GM18858 (cell line): Measurements from ENCODE around the gene NACA.
"Not testable (repeated sequence)": the region's sequence is repeated elsewhere in the genome, so short reads cannot be mapped to it uniquely, and the experiment has no call there.

Experiments
- ATAC-seq: cut with Tn5 transposase; IDR thresholded peaks from one replicate; pipeline ENCODE4 v1.9.1; 2021; ENCODE audit not compliant: unreplicated experiment

NACA gene

GRCh38 chr12:56724972-56725722 lies at the start of gene NACA:
Gene NACA (minus strand): TSS chr12:56725299. CDS start chr12:56724521, 778 bp downstream.
- peak; percentile 85 for ATAC-seq

- ATAC-seq, result no peak
These were observed 48.0 kb upstream of the NACA start for GRCh38 chr12:56773113-56773512.

- ATAC-seq, result no peak
These were observed 47.5 kb upstream of the NACA start for GRCh38 chr12:56772625-56773024.

- ATAC-seq, result no peak
These were observed 44.8 kb upstream of the NACA start for GRCh38 chr12:56769868-56770267.

- ATAC-seq, result no peak
These were observed 43.3 kb upstream of the NACA start for GRCh38 chr12:56768424-56768823.

GRCh38 chr12:56766535-56766934 lies 41.4 kb upstream of the NACA start:
- ATAC-seq, result peak; percentile 95

GRCh38 chr12:56763753-56764657 lies 38.9 kb upstream of the NACA start:
- no peak for ATAC-seq

- ATAC-seq, result no peak
These were observed 36.7 kb upstream of the NACA start for GRCh38 chr12:56761812-56762211.

GRCh38 chr12:56760460-56760859 lies 35.4 kb upstream of the NACA start:
- ATAC-seq, result no peak

GRCh38 chr12:56759263-56759908 lies 34.3 kb upstream of the NACA start:
- ATAC-seq, result no peak

- ATAC-seq, result no peak
These were observed 33.7 kb upstream of the NACA start for GRCh38 chr12:56758728-56759262.

- not testable (repeated sequence) for ATAC-seq
These were observed 32.9 kb upstream of the NACA start for GRCh38 chr12:56757971-56758370.

GRCh38 chr12:56753566-56753965 lies 28.5 kb upstream of the NACA start:
- ATAC-seq, result no peak

GRCh38 chr12:56751712-56752598 lies 26.9 kb upstream of the NACA start, which contains the start of gene PRIM1:
Gene PRIM1 (minus strand): TSS chr12:56752323. CDS start chr12:56752298, 25 bp downstream.
- peak; percentile 56 for ATAC-seq

- not testable (repeated sequence) for ATAC-seq
These were observed 25.5 kb upstream of the NACA start for GRCh38 chr12:56750596-56750995.

- ATAC-seq, result no peak
These were observed 24.8 kb upstream of the NACA start for GRCh38 chr12:56749853-56750252.

GRCh38 chr12:56749359-56749758 lies 24.3 kb upstream of the NACA start:
- no peak for ATAC-seq

GRCh38 chr12:56728139-56728861 lies 3.2 kb upstream of the NACA start:
- ATAC-seq, result no peak

- not testable (repeated sequence) for ATAC-seq
These were observed 1.1 kb upstream of the NACA start for GRCh38 chr12:56726196-56726675.
